Subcutaneous adipose tissue (tissue), 4 donors: Measurements from ENCODE around the gene RAP1GDS1. TPM values are rescaled to one million over a fixed set of nuclear protein-coding genes. Genes with fewer than 3 reads are reported as not detected.

Experiments
- total RNA-seq, 4 donors: library from RNA; depleted of rRNA; stranded (reverse); fragments of >200 nt; gene quantifications; one replicate each; pipeline ENCODE4 v1.1.0, GENCODE V29; 2016
- TF ChIP-seq, protein P1 (sequence below): fragments of 450-650 bp; IDR thresholded peaks from one replicate; pipeline ENCODE4 v1.5.1; 2016; ENCODE audit warnings: low read depth, mild to moderate bottlenecking, control low read depth, antibody characterized with exemption, moderate library complexity

RAP1GDS1 gene
- total RNA-seq, 4 donors from 2014 or later: 32.2 to 62.4 (median 40.3) TPM

DNA sequence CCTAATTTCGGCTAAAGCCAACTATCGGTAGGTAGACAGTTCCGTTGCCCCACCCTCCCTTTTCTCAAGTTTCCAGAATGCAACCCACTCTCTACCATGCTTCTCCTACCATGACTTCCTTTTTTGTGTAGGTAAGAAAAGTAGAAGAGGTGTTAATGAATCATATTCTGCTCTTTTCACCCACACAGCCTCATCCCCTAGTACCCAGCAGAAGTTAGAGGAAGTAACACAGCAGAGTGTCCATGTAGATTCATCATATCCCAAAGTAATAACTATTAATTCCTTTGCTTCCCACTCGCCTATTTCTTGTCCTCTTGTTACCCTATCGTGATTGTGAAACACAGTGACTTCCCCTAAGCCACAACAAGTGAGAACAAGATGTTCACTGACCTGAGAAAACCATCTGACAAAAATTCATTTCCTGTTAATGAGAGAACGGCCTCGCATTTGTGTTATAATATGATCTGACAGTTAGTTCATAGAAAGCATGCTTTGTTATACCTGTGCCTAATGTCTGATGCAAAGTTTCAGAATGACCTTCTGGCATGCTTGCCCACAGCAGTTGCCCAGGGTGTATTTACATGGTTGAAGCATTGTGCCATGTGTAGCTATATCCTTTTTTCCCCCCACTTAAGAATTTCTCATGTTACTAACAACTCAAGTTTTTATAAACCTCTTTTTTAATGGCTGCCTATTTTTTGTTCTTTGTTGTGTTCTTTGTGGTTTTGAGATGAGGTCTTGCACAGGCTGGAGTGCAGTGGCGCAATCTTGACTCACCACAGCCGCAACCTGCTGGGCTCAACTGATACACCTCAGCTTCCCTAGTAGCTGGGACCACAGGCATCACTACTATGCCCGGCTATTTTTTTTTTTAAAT lies 185.6 kb downstream of the RAP1GDS1 start:
- TF ChIP-seq, protein P1, sequence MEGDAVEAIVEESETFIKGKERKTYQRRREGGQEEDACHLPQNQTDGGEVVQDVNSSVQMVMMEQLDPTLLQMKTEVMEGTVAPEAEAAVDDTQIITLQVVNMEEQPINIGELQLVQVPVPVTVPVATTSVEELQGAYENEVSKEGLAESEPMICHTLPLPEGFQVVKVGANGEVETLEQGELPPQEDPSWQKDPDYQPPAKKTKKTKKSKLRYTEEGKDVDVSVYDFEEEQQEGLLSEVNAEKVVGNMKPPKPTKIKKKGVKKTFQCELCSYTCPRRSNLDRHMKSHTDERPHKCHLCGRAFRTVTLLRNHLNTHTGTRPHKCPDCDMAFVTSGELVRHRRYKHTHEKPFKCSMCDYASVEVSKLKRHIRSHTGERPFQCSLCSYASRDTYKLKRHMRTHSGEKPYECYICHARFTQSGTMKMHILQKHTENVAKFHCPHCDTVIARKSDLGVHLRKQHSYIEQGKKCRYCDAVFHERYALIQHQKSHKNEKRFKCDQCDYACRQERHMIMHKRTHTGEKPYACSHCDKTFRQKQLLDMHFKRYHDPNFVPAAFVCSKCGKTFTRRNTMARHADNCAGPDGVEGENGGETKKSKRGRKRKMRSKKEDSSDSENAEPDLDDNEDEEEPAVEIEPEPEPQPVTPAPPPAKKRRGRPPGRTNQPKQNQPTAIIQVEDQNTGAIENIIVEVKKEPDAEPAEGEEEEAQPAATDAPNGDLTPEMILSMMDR: no peak

DNA sequence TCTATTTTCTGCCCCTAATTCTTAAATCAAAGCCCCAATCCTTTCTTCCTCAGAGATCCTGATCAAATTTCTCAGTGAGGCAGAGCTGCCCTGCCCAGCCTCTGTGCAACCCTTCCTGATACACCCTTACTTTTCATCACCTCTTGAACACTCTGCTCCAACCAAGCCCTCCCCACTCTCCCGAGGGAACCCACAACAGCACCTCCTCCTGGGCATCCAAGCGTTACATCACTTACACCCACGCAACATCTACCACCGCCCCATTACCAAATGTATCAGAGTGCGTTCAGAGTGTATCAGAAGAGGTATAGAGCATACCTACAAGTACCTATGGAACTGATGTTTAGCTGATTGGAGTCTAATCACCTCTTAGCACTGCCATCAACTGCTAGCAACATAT lies 186.5 kb downstream of the RAP1GDS1 start:
- TF ChIP-seq, protein P1: no peak

DNA sequence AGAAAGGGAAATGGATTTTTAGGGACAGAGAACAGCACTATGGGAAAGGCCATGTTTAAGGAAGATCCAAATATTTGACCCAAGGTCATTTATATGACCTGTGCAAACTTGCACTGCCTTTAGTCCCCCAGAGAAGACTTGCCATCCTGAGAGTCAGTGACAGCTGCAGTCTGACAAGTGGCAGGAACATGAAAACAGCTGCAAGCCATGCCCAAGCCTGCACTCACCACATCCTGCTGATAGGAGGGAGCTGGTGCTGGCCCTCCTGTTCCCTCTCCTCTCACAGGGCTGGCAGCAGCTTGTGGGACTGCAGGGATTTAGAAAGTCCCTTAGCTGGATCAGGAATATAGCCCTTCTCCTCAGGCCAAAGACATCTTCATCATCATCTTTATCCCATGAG lies 187.7 kb downstream of the RAP1GDS1 start:
- TF ChIP-seq, protein P1: no peak

DNA sequence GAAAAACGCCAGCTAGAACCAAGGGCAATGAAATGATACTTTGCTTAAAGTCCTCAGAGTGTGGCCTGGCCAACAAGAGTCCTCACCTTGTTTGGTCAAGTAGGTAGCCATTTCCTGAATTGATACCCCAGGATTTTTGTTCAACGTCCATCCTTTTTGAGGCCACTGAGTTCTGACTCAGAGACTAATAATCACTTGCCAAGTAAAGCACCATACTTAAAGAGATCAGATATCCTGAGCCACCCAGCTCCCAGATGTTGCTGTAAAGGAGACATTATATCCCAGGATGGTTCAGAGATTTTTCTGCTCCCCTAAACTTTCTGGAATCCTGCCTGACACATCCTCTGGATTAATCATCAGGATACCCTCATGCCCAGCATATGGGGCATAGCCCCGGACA lies 190.9 kb downstream of the RAP1GDS1 start:
- TF ChIP-seq, protein P1: no peak

DNA sequence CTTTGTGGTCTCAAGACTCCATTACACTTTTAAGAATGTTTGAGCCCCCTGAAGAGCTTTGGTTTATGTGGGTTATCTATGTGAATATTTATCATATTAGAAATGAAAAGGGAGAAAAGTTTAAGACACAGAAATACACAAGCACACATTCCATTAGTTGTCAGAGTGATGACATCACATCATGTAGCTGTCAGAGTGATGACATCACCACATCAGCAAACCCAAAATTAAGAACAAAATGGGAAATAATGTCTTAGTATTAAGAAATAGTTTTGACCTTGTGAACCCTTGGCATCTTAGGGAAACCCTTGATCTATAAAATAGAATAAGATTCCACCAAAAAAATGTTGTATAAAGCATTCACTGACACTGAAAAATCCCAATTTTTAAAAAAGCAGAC lies 201.3 kb downstream of the RAP1GDS1 start:
- TF ChIP-seq, protein P1: no peak

DNA sequence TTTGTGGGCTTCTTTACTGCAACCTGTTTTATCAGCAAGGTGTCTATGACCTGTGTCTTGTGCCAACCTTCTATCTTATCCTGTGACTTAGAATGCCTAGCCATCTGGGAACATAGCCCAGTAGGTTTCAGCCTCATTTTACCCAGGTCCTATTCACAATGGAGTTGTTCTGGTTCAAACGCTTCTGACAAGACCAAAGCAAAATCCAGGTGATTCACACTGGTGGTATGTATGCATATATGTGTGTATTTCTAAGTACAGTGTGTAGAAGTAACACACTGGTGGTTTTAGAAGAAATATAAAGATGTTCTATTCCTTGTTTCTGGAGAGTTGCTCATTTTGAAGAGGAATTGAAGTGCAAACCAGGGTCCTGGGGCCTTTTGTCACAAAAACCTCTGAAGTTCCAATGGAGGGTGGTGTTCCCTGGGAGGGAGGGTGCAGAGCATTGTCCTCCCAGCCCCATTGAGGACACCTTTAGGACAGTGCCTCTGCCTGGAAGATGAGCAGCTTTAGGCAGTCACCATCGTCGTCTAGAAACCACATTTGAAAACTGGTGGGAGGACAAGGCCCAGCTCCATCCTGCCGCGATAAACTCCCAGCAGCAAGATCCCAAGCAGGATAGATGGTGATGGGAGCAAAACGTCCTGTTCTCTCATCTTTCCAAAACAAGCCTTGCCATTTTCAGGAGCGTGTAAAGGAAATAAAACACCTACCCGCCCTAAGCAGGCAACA lies 205.8 kb downstream of the RAP1GDS1 start:
- TF ChIP-seq, protein P1: no peak

DNA sequence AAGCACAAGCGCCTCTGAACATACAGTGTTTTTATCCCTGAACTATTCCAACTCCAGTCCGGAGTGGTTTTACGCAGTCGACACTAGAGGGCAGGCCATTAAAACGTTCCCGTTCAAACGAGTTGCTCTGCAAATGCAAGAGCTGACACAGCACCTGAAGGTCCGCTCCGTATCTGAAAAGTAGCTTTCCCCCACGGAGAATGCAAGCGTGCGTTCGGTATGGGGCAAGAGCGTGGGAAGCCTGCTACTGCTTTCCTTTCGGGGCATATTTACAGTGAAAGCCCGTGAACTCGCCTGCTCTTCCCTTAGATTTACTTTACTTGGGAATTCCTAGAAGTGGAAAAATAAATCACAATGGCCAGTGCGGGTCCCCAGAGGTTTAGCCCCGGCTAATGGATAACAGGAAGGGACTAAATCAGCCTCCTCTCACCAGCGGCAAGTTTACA lies 206.5 kb downstream of the RAP1GDS1 start:
- TF ChIP-seq, protein P1: no peak
